Nephron progenitor cell (in vitro differentiated cells): ENCODE measurements around the gene CALD1.

ENCODE experiments used
- DNase-seq: peaks from one replicate; pipeline ENCODE4 v3.0.0; 2021
- H3K27ac Mint-ChIP-seq: 2 replicates; pipeline ENCODE4 v1.8.0; 2021; ENCODE audit warnings: mild to moderate bottlenecking, moderate library complexity, mixed read lengths
- H3K27me3 Mint-ChIP-seq: 2 replicates; pipeline ENCODE4 v1.8.0; 2021; ENCODE audit warnings: mild to moderate bottlenecking, low read depth, mixed read lengths; ENCODE audit not compliant: poor library complexity
- H3K36me3 Mint-ChIP-seq: 2 replicates; pipeline ENCODE4 v1.8.0; 2021; ENCODE audit warnings: low read depth, mixed read lengths
- H3K4me1 Mint-ChIP-seq: 2 replicates; pipeline ENCODE4 v1.8.0; 2021; ENCODE audit warnings: mixed read lengths
- H3K4me3 Mint-ChIP-seq: 2 replicates; pipeline ENCODE4 v1.8.0; 2021; ENCODE audit warnings: mild to moderate bottlenecking, moderate library complexity, mixed read lengths
- H3K9me3 Mint-ChIP-seq: 2 replicates; pipeline ENCODE4 v1.8.0; 2021; ENCODE audit warnings: mild to moderate bottlenecking, moderate library complexity, mixed read lengths
- TF ChIP-seq, protein P1 (sequence below): fragments of 200-600 bp; sonication (generic); IDR thresholded peaks from 2 replicates; pipeline ENCODE4 v1.5.0; 2021; ENCODE audit warnings: antibody characterized with exemption

CALD1 gene

DNA sequence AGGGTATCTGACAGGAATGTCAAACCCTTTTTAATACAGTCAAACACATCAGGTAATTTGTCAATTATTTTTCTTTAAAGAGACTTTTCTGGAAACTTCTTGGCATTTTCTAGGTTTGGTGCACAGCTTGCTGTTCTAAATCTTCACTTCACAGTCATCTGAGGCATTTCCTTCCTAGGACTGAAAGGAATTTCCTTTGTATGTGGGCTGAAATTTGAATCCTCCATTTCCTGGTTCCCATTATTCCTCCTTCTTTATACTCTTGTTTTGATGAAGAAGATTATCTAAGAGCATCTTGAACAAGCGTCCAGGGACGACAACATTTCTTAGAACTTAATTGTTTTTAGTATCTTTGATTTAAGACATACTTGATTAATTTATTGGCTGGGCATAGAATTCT, 24.9 kb downstream of the CALD1 start:
- DNase-seq = no peak
- Mint-ChIP-seq H3K4me3 (no peak overlapping the region), H3K27me3 (no peaks in the 10 kb centered on the region), H3K36me3 (peaks cover 29% of the 10 kb centered on the region), H3K9me3 (peaks cover 28% of the 10 kb centered on the region), H3K27ac (peak overlapping the region; percentile 10), H3K4me1 (peaks cover 4% of the 10 kb centered on the region)
- TF ChIP-seq, protein P1, sequence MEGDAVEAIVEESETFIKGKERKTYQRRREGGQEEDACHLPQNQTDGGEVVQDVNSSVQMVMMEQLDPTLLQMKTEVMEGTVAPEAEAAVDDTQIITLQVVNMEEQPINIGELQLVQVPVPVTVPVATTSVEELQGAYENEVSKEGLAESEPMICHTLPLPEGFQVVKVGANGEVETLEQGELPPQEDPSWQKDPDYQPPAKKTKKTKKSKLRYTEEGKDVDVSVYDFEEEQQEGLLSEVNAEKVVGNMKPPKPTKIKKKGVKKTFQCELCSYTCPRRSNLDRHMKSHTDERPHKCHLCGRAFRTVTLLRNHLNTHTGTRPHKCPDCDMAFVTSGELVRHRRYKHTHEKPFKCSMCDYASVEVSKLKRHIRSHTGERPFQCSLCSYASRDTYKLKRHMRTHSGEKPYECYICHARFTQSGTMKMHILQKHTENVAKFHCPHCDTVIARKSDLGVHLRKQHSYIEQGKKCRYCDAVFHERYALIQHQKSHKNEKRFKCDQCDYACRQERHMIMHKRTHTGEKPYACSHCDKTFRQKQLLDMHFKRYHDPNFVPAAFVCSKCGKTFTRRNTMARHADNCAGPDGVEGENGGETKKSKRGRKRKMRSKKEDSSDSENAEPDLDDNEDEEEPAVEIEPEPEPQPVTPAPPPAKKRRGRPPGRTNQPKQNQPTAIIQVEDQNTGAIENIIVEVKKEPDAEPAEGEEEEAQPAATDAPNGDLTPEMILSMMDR = no peak

DNA sequence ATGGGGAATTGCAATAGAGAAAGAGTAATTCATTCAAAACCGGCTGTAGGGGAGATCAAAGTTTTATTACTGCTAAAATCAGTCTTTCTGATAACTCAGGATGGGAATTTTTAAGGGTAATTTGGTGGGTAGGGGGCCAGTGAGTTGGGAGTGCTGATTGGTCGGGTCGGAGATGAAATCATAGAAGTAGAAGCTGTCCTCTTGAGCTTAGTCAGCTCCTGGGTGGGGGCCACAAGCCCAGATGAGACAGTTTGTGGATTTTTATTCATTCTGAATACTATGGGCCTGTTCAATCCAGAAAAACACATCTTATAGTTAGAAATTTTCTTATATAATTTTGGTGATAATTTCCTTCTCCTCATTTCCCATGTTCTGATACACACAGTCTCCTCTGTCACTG, 25.4 kb downstream of the CALD1 start:
- TF ChIP-seq, protein P1 = no peak
- H3K27me3 Mint-ChIP-seq = no peaks in the 10 kb centered on the region
- peak overlapping the region; percentile 10 for H3K27ac Mint-ChIP-seq
- H3K4me3 Mint-ChIP-seq = no peak overlapping the region
- DNase-seq = no peak
- peaks cover 29% of the 10 kb centered on the region for H3K36me3 Mint-ChIP-seq
- peaks cover 28% of the 10 kb centered on the region for H3K9me3 Mint-ChIP-seq
- H3K4me1 Mint-ChIP-seq = peaks cover 4% of the 10 kb centered on the region

DNA sequence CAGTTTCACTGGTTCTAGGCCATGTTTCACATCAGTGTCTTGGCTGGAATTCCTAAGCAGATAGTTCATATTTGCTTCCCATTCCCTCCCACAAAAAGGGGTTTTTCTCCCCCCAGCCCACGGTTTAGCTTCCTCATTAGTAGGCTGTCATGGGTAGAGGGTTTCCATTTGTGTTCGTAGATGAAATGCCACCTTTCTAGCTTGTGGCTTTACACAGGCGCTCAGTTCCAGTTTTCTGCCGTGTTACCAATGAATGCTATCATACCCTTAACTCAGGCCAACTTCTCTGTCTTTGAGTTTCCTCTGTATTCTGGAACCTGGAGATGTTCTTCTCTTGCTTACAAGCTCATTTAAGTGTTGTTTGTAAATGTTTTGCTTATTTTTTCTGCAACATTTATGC, 26.8 kb downstream of the CALD1 start:
- no peak for DNase-seq
- Mint-ChIP-seq H3K27me3 (no peaks in the 10 kb centered on the region), H3K9me3 (peaks cover 28% of the 10 kb centered on the region), H3K4me1 (peaks cover 4% of the 10 kb centered on the region), H3K27ac (no peak overlapping the region), H3K4me3 (no peak overlapping the region), H3K36me3 (peaks cover 29% of the 10 kb centered on the region)
- TF ChIP-seq, protein P1 = no peak

DNA sequence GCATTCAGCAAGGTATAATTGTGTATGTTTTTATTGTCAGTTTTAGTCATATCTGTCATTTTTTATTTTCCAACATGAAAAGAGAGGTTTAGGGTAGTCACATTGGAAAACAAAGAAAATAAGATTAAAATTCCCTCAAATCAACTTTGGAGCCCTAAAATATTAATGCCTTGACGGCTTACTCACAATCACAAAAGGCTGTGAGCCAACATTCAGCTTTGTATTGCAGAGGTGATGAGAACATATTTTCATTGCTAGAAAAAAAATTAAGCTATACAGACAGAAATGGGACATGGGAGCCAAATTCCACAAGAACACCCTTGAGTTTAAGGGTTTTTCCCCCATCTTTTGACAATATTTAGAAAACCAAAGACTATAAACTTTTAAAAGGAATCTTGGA, 30.2 kb downstream of the CALD1 start:
- Mint-ChIP-seq H3K36me3 (peaks cover 13% of the 10 kb centered on the region), H3K4me1 (peaks cover 7% of the 10 kb centered on the region), H3K27me3 (no peaks in the 10 kb centered on the region), H3K27ac (no peak overlapping the region), H3K9me3 (peaks cover 7% of the 10 kb centered on the region), H3K4me3 (no peak overlapping the region)
- TF ChIP-seq, protein P1 = no peak
- no peak for DNase-seq

DNA sequence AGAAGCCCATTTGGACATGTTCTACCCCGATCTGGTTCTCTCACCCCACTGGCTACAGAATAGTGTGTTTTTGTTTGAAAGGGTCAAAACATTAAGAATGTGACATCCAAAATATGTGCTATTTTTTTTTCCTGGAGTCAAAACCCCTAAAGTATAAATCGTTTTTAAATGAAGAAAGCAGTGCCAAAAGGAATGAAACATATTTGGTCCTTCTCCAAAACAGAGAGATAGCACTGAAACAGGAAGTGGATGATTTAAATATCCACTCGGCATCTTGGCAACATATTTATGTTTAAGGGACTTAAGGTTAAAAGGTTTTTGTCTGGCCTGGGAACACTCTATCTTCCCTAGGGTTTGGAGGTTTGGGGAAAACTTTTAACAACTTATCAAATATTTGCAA, 32.3 kb downstream of the CALD1 start:
- Mint-ChIP-seq H3K4me1 (peaks cover 7% of the 10 kb centered on the region), H3K27ac (peak overlapping the region; percentile 53), H3K4me3 (no peak overlapping the region), H3K9me3 (no peaks in the 10 kb centered on the region), H3K27me3 (no peaks in the 10 kb centered on the region), H3K36me3 (peaks cover 5% of the 10 kb centered on the region)
- TF ChIP-seq, protein P1 = no peak
- no peak for DNase-seq

DNA sequence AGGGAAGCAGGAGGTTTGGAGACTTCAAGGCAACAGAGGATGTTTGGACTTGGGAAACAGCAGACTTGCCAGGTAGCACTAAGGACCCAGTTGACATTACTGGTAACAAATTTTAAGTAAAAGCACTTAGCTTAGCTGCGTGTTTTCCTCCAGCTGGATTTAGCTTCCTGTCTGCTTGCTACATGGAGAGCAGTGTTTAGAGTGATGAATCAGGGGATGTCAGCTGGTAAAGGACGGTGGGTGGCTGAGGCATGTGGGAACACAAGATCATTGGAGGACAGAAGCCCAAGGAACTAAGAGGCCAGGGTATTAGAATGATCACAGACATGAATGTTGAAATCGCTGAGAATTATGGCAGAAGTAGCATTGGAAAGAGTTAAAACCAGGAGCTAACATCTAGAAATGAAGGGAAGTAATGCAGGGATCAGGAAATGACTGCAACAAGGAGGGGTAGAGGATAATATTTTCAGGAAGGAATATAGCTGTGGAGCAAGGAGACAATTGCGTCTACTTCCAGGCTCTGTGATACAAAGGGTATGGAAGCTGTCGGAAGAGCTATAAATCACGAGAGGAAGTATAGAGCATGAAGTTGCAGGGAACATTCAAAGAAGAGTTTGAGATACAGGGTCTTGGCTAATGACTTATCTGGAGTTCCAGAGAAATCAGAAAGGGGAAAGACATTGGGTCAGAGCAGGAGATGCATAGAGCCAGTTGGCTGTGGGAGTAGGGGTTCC, 34.4 kb downstream of the CALD1 start:
- no peak overlapping the region for H3K4me3 Mint-ChIP-seq
- peaks cover 7% of the 10 kb centered on the region for H3K4me1 Mint-ChIP-seq
- H3K9me3 Mint-ChIP-seq = no peaks in the 10 kb centered on the region
- peaks cover 10% of the 10 kb centered on the region for H3K36me3 Mint-ChIP-seq
- DNase-seq = no peak
- H3K27me3 Mint-ChIP-seq = no peaks in the 10 kb centered on the region
- no peak overlapping the region for H3K27ac Mint-ChIP-seq
- TF ChIP-seq, protein P1 = no peak
